ENCODE results near the gene FILIP1L.

The FILIP1L gene

GRCh38 chr3:99923873-99924272 is 190.4 kb downstream of the FILIP1L start:
- no peak for DNase-seq (ENCODE audit: low spot score)

GRCh38 chr3:99921986-99922385 is 192.3 kb downstream of the FILIP1L start:
- no peak for DNase-seq (ENCODE audit: low spot score)

- DNase-seq (ENCODE audit: low spot score), result no peak
Observed at GRCh38 chr3:99921377-99921695, 193.0 kb downstream of the FILIP1L start.

GRCh38 chr3:99920481-99921376 is 193.6 kb downstream of the FILIP1L start:
- DNase-seq (ENCODE audit: low spot score), result peak; percentile 38

- no peak for DNase-seq (ENCODE audit: low spot score)
Observed at GRCh38 chr3:99919694-99920093, 194.6 kb downstream of the FILIP1L start.

- DNase-seq (ENCODE audit: low spot score), result no peak
Observed at GRCh38 chr3:99918715-99919114, 195.6 kb downstream of the FILIP1L start.

- no peak for DNase-seq (ENCODE audit: low spot score)
Observed at GRCh38 chr3:99915906-99916432, 198.3 kb downstream of the FILIP1L start.

- DNase-seq (ENCODE audit: low spot score), result no peak
Observed at GRCh38 chr3:99911433-99911832, 202.9 kb downstream of the FILIP1L start.

- DNase-seq (ENCODE audit: low spot score), result no peak
Observed at GRCh38 chr3:99910752-99911290, 203.5 kb downstream of the FILIP1L start.

- no peak for DNase-seq (ENCODE audit: low spot score)
Observed at GRCh38 chr3:99909714-99910495, 204.4 kb downstream of the FILIP1L start.

GRCh38 chr3:99907959-99908544 is 206.2 kb downstream of the FILIP1L start:
- no peak for DNase-seq (ENCODE audit: low spot score)

- DNase-seq (ENCODE audit: low spot score), result no peak
Observed at GRCh38 chr3:99903869-99904268, 210.4 kb downstream of the FILIP1L start.

- no peak for DNase-seq (ENCODE audit: low spot score)
Observed at GRCh38 chr3:99902091-99902490, 212.2 kb downstream of the FILIP1L start.

GRCh38 chr3:99901200-99901926 is 212.9 kb downstream of the FILIP1L start:
- DNase-seq (ENCODE audit: low spot score), result no peak

GRCh38 chr3:99900248-99900647 is 214.1 kb downstream of the FILIP1L start:
- no peak for DNase-seq (ENCODE audit: low spot score)

GRCh38 chr3:99899603-99900002 is 214.7 kb downstream of the FILIP1L start:
- no peak for DNase-seq (ENCODE audit: low spot score)

GRCh38 chr3:99896482-99896881 is 217.8 kb downstream of the FILIP1L start:
- DNase-seq (ENCODE audit: low spot score), result no peak

- no peak for DNase-seq (ENCODE audit: low spot score)
Observed at GRCh38 chr3:99895703-99896441, 218.4 kb downstream of the FILIP1L start.

GRCh38 chr3:99895131-99895696 is 219.1 kb downstream of the FILIP1L start:
- DNase-seq (ENCODE audit: low spot score), result no peak

GRCh38 chr3:99892332-99892731 is 222.0 kb downstream of the FILIP1L start:
- DNase-seq (ENCODE audit: low spot score), result no peak
